Fibroblast of skin of left biceps (primary cell): Measurements from ENCODE around the gene SLC17A9.

ENCODE experiments used
- DNase-seq, 2 experiments: peaks; one replicate each; pipeline ENCODE4 v3.0.0-alpha.2; 2013; ENCODE audit warnings: low read depth in 2 of 2

SLC17A9 gene

GRCh38 chr20:62938105-62938888 lies 14.2 kb upstream of the SLC17A9 start, which contains the start of gene GID8:
GID8 (plus strand) TSS chr20:62938147; CDS start chr20:62941503, 3,356 bp downstream.
- DNase-seq: no peak

- DNase-seq: no peak
Observed at GRCh38 chr20:62940875-62941274, 11.6 kb upstream of the SLC17A9 start.

DNA sequence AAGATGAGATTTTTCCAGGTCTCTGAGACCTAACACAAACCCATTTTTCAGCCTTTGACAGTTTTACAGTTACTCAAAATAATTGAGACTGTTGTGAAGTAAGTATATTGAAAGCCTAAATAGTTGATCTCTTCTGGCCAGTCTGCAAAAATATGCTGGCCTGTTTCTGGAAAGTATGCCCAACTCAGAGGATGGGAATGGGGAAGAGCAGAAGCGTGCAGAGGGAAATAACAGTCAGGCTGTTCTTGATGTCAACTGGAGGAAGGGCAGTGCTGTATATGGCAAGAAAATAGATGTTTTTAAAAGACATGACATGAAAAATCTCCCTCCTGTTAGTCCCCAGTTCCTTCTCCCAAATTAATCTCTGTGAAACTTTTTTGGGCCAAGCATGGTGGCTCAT lies 10.7 kb upstream of the SLC17A9 start:
- no peak for DNase-seq

GRCh38 chr20:62942456-62942855 lies 10.1 kb upstream of the SLC17A9 start:
- no peak for DNase-seq

- no peak for DNase-seq
Observed at GRCh38 chr20:62943396-62943795, 9.1 kb upstream of the SLC17A9 start.

- DNase-seq: no peak
Observed at GRCh38 chr20:62944184-62944583, 8.3 kb upstream of the SLC17A9 start.

DNA sequence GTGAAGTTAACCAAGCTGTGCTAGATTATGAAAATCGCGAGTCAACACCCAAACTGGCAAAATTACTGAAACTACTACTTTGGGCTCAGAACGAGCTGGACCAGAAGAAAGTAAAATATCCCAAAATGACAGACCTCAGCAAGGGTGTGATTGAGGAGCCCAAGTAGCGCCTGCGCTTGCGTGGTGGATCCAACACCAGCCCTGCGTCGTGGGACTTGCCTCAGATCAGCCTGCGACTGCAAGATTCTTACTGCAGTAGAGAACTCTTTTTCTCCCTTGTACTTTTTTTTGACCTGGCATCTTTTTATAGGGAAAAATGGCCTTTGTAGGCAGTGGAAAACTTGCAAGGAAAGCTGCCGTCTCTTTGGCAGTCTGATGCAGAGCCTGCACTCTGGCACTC lies 7.8 kb upstream of the SLC17A9 start:
- no peak for DNase-seq

DNA sequence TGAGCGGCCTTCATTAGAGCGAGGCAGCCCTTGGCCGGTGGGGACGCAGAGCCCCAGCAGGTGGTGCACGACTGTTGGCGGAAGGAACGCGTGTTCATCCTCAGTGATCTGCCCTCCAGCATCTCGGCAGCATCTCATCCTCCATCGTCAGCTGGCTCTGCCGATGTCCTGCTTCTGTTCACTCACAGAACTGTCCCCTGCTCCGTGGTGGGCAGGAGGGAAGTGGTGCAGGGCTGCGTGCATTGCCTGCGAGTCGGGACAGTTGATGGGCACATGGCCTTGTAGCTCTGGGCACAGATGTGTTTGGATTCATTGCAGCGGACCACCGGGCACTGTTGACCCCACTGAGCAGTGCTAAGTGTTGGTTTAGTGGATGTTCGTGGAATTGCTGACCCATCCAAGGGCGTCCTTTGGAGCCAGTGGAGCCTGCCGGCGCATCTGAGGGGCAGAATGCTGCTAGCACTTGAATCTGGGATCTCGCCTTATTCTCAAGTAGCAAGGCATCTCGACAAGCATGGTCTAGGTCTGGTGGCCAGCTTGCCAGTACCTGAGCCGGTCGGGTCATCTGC lies 6.7 kb upstream of the SLC17A9 start:
- no peak for DNase-seq

- no peak for DNase-seq
Observed at GRCh38 chr20:62946918-62947317, 5.6 kb upstream of the SLC17A9 start.

DNA sequence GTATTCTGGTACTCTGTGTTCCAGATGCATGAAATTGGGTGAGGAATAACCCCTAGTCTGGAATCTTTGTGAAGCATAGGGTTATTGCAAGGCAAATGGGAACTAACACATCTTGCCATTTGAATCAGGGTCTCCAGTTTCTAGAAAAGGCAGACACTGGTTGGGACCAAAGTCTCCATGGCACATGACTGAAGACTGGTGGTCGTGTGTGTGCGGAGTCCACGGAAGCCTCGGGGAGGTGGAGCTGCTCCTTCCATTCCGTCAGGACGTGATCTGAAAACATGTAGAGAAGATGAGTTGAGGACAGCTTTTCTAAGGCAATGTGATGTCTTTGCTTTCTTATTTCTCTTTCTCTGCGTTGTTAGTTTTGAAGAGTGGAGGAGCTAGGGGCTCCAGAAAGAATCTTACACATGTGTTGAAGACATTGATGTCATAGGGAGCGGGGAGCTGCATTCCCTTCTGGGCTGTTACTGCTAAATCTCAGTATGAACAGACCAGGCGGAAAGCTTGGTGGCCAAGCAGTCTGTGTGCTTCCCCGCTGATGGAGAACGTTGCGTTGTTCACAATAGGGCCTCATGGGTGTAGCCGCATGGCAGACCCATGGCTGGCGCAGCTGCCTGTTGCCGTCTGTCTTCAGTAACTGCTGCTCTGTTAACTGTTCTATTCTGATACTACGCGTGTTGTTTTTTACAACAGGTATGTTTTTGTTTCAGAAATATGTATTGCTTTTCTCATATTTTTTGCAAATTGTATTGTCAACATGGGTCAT lies 4.8 kb upstream of the SLC17A9 start:
- DNase-seq: no peak

DNA sequence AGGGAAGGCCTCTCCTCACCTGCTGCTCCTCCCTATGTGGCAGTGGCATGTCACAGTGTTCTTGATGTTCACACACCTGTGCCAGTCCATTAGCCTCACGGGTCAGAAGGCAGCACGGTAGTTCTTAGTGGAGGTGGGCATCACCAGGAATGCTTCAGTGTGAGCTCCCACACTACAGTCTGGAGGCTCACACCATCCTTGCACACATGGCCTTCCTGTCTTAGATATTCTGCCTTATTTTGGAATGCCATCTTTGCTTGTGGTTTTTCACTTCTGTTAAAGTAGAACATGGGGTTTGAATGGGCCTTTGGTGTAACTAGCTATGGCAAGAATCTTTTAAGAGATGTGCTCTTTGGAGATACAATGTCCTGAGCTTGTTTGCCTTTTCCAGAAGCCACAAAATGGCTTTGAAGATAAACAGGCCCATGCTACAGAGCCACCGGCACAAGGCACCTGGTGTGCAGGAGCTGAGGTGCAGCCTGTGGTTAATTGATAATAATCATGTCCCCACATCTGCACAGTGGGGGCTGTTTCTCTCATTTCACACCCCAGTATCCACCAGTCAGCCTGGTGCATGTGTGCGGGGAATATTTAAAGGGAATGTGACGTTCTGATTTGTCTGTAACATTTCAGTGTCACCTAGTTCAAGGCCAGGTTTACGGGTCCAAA lies 3.2 kb upstream of the SLC17A9 start:
- DNase-seq: no peak

GRCh38 chr20:62949962-62950361 lies 2.5 kb upstream of the SLC17A9 start:
- DNase-seq: no peak

DNA sequence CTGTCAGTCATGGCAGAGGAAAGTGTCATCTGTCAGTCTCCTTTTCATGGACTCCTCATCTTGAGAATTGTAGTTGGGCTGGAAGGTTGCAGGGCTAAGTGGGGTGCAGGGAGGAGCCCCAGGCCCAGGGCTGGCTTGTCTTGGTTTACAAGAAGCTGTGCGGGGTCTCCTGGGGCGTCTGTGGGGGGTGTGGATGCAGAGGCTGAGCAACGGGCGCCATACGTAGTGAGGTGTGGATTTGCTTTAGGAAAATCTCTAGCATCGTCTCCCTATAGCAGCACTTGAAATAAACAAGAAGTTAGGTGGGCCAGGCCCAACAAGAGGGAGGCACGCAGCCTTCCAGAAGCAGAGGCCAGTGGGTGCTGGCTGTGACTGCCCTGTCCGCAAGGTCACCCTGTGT lies 1.8 kb upstream of the SLC17A9 start:
- no peak for DNase-seq

DNA sequence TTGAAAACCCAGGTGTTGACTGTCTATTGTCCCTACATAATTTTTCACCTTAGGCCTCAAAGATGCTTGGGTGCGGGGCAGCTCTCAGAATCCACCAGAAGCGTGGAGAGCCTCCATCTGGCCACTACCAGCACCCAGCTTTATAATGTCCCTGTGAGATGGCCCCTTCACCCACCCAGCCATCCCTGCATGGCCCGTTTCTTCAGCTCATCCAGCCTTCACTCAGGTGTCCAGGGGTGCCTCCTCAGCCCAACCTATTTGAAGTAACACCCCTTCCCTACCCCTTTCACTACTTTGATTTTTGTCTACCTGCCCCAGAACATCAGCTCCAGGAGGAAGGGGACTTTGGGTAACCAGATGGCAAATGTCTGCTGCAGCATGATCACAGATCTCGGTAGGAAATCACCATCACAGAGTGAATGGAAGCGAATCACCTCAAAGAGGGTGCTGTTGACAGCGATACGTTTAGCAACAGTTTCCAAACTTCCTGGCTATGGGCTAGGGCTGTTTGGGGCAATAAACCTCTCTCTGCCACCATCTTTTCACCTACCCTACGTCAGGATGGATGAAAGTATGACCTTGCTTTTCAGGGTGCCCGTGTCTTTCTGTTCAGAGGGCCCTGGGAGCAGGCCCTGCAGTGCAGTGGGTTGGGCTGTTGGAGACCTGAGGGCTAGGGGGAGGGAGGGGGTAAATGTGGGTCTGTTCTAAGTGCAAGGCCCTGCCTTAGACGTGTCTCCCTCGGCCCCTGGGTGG lies 1.2 kb upstream of the SLC17A9 start:
- DNase-seq: no peak

DNA sequence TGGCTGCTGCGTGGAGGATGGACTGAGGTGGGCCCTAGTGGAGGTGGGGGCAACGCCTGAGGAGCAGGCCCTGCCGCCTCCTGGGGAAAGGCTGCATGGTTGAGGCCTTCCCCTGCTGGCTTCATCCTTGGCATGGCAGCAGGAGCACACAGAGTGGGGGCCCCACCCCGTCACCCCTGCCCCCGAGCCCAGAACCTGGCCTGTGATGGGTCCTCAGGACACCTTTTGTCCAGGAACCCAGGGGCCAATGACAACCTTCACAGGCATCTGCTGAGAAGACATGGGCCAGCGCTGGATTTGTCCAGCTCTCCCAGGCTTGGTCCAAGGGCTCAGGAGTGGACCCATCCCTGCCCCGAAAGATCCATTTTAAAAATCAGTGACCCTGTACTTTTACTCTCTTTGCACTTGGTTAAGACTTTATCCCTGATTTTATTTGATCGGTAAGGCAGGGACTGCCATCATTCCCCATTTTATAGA lies 575 bp upstream of the SLC17A9 start:
- no peak for DNase-seq

DNA sequence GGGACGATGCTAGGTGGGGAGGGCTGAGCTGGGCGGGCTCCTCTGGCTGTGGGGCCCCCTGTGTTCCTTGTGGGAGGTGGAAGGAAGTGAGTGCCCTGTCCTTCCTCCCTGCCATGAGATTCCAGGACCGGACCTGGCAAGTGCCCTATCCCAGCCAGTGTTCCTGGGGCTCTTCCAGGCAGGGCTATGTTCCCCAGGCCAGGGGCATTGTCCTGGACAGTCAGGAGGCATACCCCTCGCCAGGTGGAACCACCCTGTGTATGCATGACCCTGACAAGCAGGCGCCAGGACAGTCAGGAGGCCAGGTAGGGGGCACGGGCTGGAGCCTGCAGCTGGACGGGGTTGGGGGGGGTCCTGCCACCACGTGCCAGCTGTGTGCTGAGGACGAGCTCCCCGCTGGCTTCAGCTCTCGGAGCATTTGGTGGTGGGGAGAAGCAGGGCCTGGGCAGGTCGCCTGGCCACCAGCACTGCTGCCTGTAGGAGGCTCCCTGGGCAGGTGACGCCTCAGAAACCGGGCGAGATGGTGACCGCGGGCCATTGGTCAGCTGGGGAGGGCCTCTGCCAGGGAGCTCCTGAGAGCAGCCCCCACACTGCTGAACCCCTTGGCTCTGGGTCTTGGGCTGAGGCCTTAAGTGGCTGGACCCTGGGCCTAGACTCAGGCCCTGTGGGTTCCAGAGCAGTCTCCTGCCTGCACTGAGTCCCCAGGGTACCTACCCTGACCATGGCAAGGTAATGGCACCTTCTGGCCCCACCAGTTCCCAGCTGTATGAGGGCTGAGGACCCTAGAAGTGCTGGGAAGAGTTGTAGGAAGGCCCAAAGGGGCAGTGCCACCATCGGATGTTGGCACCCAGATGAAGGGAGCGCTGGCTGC lies 694 bp downstream of the SLC17A9 start:
- no peak for DNase-seq

DNA sequence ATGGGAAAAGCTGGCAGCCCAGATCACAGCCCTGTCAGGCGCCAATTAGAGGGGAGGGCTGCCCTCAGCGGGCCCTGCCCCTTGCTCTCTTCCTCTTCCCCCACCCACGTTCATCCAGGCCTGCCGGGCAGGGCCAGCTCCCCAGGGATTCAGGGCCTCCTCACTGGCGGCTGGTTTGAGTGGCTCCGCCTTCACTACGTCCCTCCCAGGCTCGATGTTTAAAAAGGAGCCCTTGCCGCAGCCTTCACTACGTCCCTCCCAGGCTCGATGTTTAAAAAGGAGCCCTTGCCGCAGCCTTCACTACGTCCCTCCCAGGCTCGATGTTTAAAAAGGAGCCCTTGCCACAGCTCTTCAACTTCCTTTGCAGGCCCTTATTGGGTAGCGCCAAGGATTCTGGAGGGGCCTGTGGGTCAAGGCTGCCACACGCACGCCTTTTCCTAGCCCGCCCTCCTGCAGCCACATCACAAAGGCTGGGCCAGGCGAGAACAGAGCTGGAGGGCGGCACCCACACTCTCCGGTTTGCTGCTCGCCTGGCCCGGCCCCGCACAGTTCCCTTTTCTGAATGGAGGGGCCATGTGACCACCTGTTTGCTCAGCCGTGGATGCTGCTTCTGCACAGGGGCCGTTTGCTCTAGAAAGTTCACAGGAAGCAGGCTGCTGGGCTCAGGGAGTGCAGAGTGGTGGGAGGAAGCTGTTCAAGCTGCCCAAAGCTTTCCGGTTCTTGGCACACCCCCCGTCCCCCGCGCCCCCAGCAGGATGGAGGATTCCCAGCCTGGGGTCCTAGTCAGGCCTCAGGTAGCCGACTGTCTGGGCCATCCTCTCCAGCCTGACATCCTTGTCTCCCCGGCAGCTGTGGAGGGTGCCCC lies 1.6 kb downstream of the SLC17A9 start:
- DNase-seq: no peak

GRCh38 chr20:62955519-62956386 lies 3.2 kb downstream of the SLC17A9 start:
- no peak for DNase-seq
